Head of caudate nucleus (tissue), 42 donors: ENCODE data around the gene ROS1.
"Not testable (repeated sequence)": the region's sequence is repeated elsewhere in the genome, so short reads cannot be mapped to it uniquely, and the experiment has no call there.

Experiments
- DNase-seq, 42 donors: peaks; one replicate each; pipeline versions ENCODE4 v3.0.0 to v3.0.0-alpha.2; 2020 to 2021; ENCODE audit warnings: mixed read lengths in 7 of 42
- intact Hi-C: fragments of 100-400 bp; cut with DNase I; formaldehyde crosslinking; loops from one replicate; pipeline ENCODE4 v1.15.0; 2022

The ROS1 gene

DNA sequence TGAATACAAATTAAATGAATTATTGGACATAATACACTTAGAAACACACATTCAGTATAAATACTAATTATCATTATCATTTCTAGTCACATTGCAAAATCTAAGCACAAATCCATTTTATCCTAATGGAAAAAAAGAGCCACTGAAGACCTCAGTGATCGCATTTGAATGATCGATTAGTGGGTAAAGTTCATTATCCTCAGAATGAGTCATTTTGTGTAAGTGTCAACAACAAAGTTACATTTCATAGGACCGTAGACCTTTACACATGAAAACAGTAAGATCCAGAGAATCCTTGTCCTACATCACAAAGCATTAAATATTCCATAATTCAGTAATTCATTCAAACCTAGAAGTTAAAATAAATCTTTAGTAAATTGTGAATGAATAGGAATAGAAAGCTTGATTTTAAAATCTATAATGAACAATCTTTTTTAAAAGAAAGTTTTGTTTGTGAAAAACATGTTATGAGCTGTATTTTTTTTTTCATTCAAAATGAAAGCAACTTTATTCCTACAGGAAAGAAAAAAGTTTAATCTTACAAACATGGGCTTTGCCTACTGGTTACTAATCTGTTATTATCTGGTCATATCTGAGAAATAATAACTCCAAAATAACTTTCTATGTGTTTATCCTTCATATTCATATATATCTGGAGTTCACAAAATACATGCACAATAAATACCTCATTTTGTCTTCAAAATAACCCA lies 33.7 kb downstream of the ROS1 start:
- intact Hi-C loops = no loop called here

DNA sequence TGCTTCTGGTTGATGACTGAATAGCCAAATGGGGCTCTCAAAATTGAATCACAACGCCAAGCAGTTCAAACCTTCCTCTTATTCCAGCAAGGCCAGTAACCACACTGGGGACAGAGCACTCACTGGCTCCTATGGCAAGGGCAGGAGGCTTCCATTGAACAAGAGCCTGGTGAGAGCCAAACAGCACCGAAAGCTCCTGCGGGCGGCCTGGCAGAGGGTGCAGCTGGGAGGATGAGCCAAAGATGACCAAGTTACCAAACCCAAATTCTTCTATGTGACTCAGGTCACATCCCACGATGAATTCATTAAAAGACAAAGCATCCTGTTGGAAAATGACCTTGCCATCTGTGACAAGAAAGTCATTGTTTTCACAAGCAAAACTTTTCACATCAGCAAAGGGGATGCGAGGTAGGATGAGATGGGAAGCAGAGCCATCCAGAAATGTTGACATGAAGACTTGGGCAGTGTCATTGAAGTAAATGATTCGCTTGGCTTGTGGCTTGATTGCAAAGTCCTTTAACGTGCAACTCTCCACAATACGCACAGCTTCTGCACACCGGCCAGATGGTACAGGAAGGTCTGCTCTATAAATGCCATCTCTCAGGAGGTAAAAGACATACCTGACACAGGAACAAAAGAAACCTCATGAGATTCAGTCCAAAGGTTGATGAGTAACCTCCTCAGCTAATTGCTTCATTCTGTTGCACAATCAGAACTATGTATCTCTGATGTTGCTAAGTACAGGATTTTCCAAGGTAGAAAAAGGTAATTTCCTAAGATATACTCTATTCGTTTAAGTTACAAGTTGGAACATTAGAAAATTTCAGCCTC lies 36.3 kb downstream of the ROS1 start:
- intact Hi-C loops = no loop called here
- no peak for DNase-seq

More for the DNA sequence above, 33.7 kb downstream of the ROS1 start:
- DNase-seq = no peak

DNA sequence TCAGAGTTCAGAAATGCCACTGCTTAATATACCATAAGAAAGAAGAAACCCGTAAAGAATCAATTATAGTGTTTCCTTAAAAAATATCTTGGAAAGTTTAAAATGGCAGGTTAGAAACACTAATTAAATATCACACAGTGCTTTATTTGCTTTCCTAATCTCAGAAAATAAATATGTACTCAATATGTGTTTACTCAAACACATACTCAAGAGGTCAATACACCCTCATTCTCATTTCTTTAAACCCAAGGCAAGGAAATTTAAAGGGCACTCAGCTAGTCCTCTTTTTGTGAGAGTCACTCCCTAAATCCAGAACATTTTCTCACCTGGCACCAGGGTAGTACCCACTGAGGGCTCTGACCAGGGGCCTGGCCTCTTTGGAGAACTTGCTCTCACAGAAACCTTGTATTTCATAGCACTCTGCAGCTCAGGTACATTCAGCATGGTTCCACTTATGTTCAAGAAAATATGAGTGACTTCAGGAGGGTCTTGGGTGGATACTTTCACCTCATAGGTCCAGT lies 38.2 kb downstream of the ROS1 start:
- intact Hi-C loops = no loop called here
- no peak for DNase-seq

DNA sequence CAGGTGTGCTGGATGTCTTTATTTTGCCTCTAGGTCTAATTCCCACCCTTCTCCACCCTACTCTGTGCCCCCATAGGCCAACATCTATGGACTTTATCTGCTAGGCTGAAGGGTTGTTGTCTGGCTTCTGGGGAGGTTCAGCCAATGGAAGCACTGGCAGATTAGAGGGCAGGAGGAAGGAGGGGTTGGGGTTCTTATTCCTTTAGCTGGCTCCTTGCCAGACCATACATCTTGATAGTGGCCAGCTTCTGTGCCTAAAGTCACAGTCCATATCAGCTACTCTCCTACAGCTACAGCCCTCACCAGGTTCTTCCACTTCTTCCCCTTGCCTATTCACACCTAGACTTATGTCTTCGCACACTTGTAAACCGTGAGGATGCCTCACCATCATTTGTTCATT lies 41.1 kb downstream of the ROS1 start:
- intact Hi-C loops = no loop called here
- no peak for DNase-seq

DNA sequence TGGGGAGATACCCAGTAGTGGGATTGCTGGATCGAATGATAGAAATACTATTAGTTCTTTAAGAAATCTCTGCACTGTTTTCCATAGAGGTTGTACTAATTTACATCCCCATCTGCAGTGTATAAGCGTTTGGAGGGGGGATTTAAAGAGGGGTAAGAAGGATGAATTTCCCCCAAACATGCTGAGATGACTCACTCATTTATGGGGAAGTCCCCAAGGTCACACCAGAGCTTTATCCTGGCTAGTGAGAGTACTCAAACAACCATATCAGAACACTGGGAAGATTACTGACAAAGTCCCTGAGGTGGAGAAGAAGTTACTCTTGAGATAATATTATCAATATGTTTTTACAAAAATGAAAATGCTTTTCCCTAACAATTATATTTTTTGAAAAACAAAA lies 44.0 kb downstream of the ROS1 start:
- intact Hi-C loops = no loop called here

DNA sequence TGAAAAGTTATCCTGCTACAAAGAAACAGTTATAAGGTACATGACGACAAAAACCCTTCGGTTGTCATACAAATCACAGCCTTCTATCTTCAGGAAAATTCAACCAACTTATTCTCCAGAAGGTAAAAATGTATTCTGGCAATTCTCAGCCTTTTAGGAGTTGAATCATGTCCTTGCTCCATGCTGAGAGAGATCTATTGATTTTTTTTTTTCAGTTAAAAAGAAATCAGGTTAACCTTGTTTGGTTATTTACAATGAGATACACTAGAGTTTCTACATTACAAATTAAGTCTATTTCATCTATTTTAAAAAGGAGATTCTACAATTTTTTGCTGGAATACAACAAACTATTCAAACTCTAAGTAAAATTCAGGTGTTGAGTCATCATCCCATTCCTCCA lies 45.4 kb downstream of the ROS1 start:
- no peak for DNase-seq
- intact Hi-C loops = no loop called here

More for the DNA sequence above, 44.0 kb downstream of the ROS1 start:
- DNase-seq = no peak

DNA sequence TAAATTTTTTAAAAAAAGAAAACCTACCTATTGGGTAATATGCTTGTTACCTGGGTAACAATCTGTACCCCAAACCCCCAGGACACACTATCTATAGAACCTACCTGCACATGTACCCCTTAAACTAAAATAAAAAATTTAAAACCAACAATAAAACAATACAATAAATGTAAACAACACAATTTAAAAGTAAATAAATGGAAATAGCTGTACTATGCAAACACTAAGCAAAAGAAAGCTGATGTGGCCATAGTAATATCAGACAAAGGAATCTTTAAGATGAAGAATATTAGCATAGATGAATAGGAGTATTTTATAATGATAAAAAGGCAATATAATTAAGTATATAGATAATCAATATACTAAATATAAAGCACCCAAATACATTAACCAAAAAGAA lies 50.3 kb downstream of the ROS1 start:
- DNase-seq = no peak
- intact Hi-C loops = no loop called here

DNA sequence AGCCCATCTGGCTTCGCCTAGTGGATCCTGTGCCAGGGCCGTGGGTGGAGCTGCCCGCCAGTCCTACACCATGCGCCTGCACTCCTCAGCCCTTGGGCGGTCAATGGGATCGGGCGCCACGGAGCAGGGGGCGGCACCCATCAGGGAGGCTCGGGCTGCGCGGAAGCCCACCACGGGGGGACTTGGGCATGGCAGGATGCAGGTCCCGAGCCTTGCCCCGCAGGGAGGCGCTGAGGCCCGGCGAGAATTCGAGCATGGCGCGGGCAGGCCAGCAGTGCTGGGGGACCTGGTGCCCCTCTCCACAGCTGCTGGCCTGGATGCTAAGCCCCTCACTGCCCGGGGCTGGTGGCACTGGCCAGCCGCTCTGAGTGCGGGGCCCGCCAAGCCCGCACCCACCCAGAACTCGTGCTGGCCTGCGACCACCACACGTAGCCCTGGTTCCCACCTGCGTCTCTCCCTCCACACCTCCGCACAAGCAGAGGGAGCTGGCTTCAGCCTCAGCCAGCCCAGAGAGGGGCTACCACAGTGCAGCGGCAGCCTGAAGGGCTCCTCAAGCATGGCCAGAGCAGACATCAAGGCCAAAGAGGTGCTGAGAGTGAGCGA lies 52.4 kb downstream of the ROS1 start:
- intact Hi-C loops = no loop called here
- no peak for DNase-seq

DNA sequence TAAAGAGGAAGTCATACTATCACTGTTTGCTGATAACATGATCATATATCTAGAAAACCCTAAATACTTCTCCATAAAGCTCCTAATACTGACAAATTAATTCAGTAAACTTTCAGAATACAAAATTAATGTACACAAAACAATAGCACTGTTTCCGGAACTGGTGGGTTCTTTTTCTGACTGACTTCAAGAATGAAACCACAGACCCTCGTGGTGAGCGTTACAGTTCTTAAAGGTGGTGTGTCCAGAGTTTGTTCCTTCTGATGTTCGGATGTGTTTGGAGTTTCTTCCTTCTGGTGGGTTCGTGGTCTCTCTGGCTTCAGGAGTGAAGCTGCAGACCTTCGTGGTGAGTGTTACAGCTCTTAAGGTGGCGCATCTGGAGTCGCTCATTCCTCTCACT lies 53.5 kb downstream of the ROS1 start:
- intact Hi-C loops, DNase-seq: not testable (repeated sequence)

DNA sequence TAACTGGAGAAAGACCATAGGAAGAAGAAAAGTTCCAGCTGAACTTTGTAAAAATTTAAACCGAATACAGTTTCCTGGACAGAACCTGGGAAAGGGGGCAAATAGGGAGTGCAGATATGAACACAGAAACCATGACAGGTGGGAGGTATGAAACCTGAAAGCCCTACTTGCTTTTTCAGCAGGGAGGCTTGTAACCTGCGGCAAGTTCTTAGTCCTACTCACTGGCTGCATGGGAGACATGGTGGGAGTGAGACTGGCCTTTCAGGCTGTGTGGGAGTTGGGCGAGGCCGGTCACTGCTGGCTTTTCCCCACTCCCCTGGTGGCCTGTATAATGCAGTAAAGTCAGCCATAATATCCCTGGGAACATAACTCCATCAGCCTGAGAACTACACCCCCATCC lies 54.2 kb downstream of the ROS1 start:
- intact Hi-C loops = no loop called here
- no peak for DNase-seq

DNA sequence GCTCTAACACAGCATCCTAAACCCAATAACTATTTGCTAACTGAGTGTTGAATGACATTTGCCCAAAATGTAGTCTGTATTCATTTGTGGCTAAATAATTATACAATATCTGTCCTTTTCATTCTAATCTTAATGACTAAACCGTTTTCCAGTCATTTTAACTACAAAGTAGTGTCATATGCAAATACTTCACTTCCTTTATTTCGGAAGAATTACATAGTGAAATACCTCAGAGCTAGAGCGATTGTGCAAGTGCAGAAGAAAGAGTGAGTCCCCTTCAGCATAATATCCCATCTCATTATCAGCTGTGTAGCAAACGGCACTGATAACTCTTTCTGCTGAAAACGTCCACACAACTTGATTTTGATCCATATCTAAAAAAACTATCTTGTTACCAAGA lies 66.2 kb downstream of the ROS1 start:
- intact Hi-C loops = no loop called here
- DNase-seq = no peak

DNA sequence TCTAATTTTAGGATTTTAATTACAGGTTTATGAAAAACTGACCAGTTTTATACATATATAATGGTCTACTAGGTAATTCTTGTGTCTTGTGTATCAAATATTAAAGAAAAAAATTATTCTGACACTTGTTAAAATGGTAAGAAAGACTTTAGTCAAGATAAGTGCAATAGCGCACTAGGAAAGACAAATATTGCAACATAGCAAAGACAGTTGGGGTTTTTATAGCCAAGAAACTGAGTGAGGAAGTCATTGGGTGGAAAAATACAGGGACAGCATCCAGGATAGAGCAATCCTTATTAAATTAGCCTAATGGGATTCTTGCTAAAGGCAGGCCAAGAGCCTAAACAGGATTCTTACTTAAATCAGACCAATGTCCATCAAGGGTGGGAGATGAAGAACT lies 71.1 kb downstream of the ROS1 start:
- intact Hi-C loops = no loop called here

DNA sequence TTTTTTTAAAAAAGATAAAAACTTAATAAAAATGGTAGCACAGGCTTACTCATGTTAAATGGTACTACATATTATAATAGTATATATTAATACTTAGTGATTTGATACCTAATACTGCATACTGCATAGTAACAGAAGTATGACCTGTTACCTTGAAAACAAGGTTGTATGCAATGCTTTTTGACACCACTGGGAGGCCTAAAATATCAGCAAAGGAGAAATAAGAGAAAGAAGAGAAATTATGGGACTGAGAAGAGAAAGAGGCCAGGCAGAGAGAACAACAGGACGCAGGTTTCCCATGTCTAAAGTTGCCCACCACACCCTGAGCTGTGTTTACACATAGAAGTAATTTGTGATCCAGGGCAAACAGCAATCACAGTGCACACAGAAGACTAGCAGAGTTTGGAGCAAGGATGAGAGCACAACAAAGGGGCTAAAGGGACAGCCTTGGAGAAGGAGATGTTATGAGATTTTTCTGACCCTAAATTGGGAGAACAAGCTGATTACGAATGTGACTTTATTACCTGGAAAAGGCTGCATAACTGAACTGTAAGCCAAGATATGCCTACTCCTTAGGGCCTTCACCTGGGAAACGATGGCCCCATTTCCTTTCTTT lies 73.2 kb downstream of the ROS1 start:
- intact Hi-C loops = no loop called here
- DNase-seq = no peak

More for the DNA sequence above, 71.1 kb downstream of the ROS1 start:
- DNase-seq = no peak

DNA sequence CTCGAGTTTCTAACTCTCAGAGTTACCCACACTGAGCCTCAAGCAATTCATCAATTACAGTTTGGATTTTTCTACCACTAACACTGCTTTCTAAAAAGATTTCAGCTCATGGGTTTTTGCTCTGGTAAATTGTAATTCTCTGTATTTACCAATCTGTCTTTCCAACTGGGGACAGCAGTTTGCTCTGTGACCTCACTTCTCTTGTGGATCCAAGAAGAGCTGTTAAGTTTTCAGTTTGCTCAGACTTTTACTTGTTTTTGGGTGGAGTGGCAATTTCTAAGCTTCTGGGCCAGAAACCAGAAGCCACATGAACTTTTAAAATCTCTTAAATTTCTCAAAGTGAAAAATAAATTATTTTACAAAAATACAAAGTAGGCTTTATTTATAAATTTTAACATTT lies 74.2 kb downstream of the ROS1 start:
- intact Hi-C loops = no loop called here
- no peak for DNase-seq

DNA sequence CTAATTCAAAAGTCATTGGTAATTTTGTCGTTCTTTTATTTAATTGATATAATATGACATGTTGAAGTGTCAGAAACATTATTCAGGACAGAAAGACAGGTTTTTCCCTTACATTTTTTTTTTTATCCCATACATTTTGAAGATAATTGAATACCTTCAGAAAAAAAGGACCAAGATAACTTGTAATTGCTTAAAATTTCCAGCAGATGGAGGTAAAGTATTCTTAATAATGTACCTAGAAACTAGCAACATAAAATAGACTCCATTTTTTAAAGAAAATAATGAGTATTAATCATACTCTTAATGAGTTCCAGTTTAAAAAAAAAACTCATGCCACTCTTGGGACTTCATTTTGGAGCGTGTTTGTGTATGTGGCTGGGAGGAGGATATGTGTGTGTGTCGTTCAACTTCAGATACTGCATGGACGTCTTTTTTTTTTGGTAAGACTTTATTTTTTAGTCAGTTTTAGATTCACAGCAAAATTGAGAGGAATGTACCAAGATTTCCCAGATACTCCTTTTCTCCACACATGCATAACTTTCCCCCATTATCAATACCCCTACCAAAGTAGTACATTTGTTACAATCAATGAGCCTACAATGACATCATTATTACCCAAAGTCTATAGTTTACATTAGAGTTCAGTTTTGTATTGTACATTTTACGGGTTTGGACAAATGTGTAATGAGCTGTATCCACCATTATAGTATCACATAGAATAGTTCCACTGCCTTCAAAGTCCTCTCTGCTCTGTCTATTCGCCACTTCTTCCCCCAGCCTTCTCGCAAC lies 79.4 kb downstream of the ROS1 start:
- DNase-seq = no peak
- intact Hi-C loops = loop anchor here (10.0 kb wide), 1 partner anchor 258 kb away; the partner anchor contains the start of gene GOPC

DNA sequence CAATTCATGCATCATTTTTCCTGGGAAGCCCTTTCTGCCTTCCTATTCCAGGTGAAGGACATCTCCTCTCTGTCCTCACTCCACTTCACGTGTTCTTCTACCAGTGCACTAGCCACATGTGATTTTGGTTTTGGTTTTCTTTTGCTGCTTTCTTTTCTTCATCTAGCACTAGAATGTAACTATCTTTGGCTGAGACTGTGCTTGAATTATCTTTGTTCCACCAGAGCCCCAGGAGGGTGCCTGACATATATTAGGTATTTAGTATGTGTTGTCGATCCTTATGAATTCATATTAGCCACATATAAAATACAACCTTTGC lies 80.5 kb downstream of the ROS1 start:
- intact Hi-C loops = loop anchor here (10.0 kb wide), 1 partner anchor 260 kb away; the partner anchor contains the start of gene GOPC
- DNase-seq = no peak

DNA sequence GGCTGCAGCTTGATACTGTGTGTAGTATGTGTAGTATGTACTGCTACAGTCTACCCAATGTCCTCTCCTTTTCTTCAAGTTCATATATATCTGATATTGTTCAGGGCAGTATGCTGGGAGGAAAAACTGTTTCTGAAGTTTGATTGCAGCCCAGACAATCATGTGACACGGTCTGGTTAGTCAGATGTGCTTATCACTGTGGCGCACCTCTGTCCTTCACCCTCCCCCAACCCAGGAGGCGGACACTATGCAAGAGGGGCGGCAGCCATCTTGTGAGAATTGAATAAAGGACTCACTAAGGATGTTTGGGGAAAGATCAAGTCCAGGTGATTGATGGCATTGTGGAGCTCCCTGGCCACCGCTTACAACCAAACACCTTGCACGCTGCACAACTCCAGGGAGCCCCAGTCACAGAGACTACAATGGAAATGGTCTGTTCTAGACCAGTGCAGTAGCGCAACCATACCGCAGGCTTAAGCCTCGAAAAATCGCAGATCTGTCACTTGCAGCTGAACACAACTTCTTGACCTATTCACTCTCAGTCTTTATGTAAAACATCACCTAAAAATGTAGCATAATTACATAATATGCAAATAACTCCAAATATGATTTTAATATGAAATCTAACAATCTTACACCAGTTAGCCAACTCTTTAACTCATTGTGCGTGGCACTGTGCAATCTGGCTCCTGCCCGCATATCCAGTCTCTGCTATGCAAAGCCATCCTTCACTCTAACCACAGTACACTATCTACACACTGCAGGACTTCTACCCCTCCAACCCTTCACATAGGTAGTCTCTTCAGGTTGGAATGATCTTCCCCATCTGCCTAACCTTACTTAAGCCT lies 81.1 kb downstream of the ROS1 start:
- no peak for DNase-seq
- intact Hi-C loops = loop anchor here (10.0 kb wide), 1 partner anchor 260 kb away; the partner anchor contains the start of gene GOPC

DNA sequence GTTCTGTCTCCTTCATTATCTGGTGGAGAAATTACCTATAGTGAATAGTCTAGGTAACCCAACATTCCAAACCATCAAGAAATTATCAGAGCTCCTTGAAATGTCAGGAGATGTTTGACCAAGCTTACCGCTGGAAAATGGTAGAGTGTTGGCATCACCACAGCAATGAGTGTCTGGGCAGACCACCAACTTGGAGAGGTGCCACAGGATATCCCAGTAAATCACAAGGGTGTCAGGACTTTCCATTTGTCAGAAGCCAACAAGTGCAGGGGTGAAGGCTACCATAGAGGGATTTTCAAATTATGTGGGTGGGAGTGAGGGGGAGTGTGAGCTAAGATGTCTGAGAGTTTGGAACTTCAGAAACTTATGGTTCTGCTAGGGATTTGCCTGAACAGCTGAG lies 87.2 kb downstream of the ROS1 start:
- intact Hi-C loops = no loop called here
- no peak for DNase-seq
